HG03139 (cell line): ENCODE measurements around the gene SLC35B1.
"Not testable (repeated sequence)": the region's sequence is repeated elsewhere in the genome, so short reads cannot be mapped to it uniquely, and the experiment has no call there.

Source experiments
- ATAC-seq: cut with Tn5 transposase; IDR thresholded peaks from one replicate; pipeline ENCODE4 v1.9.1; 2021; ENCODE audit not compliant: unreplicated experiment

SLC35B1 gene

GRCh38 chr17:49674507-49674906 is 33.3 kb downstream of the SLC35B1 start:
- no peak for ATAC-seq

GRCh38 chr17:49673679-49674078 is 34.1 kb downstream of the SLC35B1 start:
- ATAC-seq: not testable (repeated sequence)

DNA sequence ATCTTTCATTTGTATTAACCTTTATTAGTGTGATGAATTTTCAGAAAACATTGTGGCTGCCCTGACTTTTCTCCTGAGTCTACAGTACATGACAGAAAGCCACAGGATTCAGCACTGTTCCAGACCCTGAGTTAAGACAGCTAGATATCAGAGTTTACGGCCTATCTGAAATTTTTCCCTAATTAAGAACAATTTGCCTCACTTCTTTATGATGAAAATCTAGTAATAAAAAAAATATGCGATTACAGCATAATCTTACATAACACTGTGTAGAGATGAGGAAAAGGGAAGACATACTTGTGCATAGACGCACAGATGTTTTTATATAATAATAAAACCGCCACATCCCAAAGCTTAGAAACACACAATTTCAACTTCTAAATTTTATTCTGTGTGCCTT is 37.1 kb downstream of the SLC35B1 start:
- no peak for ATAC-seq

DNA sequence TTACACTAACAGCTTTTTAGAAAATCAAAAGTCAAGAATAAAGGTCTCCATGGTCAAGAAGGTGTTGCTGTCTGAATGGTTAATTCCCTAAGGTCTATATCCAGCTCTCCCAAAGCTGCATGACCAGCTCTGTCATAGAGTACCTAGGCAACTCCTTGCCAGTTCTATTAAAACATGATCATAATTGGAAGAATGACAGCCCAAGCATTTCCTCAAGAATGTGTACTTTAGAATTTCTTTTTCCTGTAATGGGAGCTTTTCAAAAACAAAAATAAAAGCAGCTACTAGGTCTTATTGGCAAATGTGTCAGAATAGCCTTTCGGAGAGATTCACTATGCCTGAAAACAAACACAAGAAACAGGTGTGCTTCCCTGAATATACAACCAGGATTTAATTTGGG is 37.8 kb downstream of the SLC35B1 start:
- ATAC-seq: no peak

GRCh38 chr17:49667854-49668253 is 39.9 kb downstream of the SLC35B1 start:
- no peak for ATAC-seq

GRCh38 chr17:49664706-49665211 is 43.0 kb downstream of the SLC35B1 start:
- no peak for ATAC-seq

DNA sequence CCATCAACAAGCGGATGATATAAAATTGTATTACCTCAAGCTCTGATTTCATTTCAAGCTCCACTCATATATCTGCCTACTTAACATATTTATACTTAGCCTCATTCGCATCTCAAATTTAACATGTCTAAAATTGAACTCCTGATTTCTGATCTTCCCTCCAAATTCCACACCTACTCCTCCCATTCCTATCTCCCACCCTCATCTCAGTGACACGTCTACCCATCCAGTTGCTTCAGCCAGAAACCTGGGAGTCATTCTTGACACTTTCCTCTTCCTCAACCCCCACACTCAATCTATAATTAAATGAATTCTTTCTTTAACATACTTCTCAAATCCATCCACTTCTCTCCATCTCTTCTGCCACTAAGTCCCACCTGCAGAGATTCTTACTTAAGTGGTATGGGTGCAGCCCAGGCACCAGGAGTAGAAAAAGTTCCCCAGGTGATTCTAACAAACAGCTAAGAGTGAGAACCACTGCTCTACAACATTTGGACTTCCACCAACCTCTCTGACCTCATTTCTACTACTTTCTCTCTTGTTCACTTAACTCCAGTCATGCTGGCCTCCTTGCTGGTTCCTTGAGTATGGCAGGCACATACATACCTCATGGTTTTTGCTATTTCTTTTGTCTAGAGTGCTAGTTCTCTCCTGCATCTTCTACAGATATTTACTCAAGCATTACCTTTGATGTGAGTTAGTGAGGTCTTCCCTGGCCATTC is 47.9 kb downstream of the SLC35B1 start:
- ATAC-seq: no peak

DNA sequence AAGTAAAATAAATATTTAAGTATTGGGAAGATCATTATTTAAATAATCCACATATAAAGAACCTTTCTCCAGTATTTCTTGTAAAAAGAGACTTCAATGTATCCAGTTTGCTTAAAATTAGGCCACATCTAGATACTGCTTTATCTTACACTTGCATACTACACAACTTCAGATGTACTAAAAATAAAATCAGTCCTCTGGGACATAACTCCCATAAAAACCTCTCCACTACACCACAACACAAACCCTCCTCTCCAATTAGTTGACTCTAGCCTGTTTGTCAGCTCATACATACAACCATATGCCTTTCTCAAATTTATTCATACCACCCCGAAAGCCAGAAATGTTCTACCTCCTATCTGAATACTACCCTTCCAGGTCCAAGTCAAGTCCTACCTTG is 51.5 kb downstream of the SLC35B1 start:
- no peak for ATAC-seq
